Esophagus (tissue), 2 donors: ENCODE data around the gene ZC3H12A. TPM values are rescaled to one million over a fixed set of nuclear protein-coding genes. Genes with fewer than 3 reads are reported as not detected.
A peak's percentile ranks its signal among the peaks of the same experiment; 100 is the strongest.
"Not testable (repeated sequence)": the region's sequence is repeated elsewhere in the genome, so short reads cannot be mapped to it uniquely, and the experiment has no call there.

ENCODE experiments used
- H3K27ac ChIP-seq, 2 donors: one replicate each; pipeline ENCODE4 v1.5.1; 2013; ENCODE audit warnings: low read depth in 2 of 2, mild to moderate bottlenecking in 2 of 2, inconsistent platforms in 1 of 2, low read length in 1 of 2, moderate library complexity in 1 of 2
- H3K27me3 ChIP-seq, 2 donors: one replicate each; pipeline ENCODE4 v1.6.1; 2013; ENCODE audit warnings: low read length in 2 of 2, control low read depth in 1 of 2, mild to moderate bottlenecking in 1 of 2; ENCODE audit not compliant: insufficient read depth in 2 of 2, control insufficient read depth in 1 of 2
- H3K36me3 ChIP-seq, 2 donors: one replicate each; pipeline ENCODE4 v1.6.1; 2013; ENCODE audit warnings: low read length in 1 of 2; ENCODE audit not compliant: control insufficient read depth in 2 of 2, insufficient read depth in 2 of 2
- H3K4me1 ChIP-seq, 2 donors: one replicate each; pipeline ENCODE4 v1.6.1; 2013; ENCODE audit warnings: low read length in 1 of 2; ENCODE audit not compliant: control insufficient read depth in 2 of 2, insufficient read depth in 2 of 2
- H3K4me3 ChIP-seq, 2 donors: one replicate each; pipeline ENCODE4 v1.5.1; 2013; ENCODE audit warnings: low read length in 2 of 2, mild to moderate bottlenecking in 2 of 2, low read depth in 1 of 2, moderate library complexity in 1 of 2
- H3K9me3 ChIP-seq, 2 donors: one replicate each; pipeline ENCODE4 v1.6.1; 2013; ENCODE audit warnings: mild to moderate bottlenecking in 2 of 2, low read depth in 1 of 2, low read length in 1 of 2, moderate library complexity in 1 of 2; ENCODE audit not compliant: control insufficient read depth in 2 of 2, insufficient read depth in 1 of 2
- WGBS, 2 donors: extraction: QIAGEN DNeasy Blood & Tissue Kit; methylation state at CpG; one replicate each; pipeline ENCODE4 v1.1.7; 2013; 5-methylcytosine and 5-hydroxymethylcytosine counted together
- polyA plus RNA-seq, 2 donors: library from polyadenylated mRNA; stranded (reverse); fragments of 200-250 nt; gene quantifications; one replicate each; pipeline ENCODE4 v1.2.3, GENCODE V29; 2013
- donor health status: healthy with polysubstance abuse.
- donor health status: Bipolar disorder and iron deficiency.

ZC3H12A gene
- polyA plus RNA-seq, 2 donors, result 17.6 to 25.3 TPM

DNA sequence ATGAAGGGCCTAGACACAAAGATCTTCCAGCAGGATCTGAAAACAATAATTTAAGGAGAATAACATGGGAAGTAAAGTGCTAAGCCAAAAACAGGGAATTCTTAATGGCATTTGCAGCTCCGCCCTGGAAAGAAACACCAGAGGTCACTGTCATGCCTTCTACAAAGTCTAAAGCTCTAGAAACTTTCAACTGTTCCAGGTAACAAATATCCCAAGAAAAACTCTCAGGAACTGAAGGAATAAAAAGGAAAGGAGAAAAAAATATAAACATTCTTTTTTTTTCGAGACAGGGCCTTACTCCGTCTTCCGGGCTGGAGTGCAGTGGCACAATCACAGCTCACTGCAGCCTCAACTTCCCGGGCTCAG is 13.2 kb downstream of the ZC3H12A start:
- no peaks in the 10 kb centered on the region for H3K9me3 ChIP-seq
- 83 to 85% methylated on average over 5 of the region's 5 CpGs for WGBS, 2 donors
- H3K27ac ChIP-seq, result peak overlapping the region in 1 of 2 donors; percentile 87
- peaks cover 4 to 13% of the 10 kb centered on the region in 2 donors for H3K4me1 ChIP-seq
- no peak overlapping the region for H3K4me3 ChIP-seq
- no peaks in the 10 kb centered on the region for H3K27me3 ChIP-seq
- H3K36me3 ChIP-seq, result peaks cover 11 to 22% of the 10 kb centered on the region in 2 donors

- no peaks in the 10 kb centered on the region for H3K27me3 ChIP-seq
- H3K4me1 ChIP-seq, result no peaks in the 10 kb centered on the region
- no peak overlapping the region for H3K27ac ChIP-seq
- 83 to 91% methylated on average over 2 of the region's 2 CpGs for WGBS, 2 donors
- no peaks in the 10 kb centered on the region for H3K9me3 ChIP-seq
- H3K4me3 ChIP-seq, result no peak overlapping the region
- peaks cover 8 to 11% of the 10 kb centered on the region in 2 donors for H3K36me3 ChIP-seq
Measured at GRCh38 chr1:37493336-37494098, 19.1 kb downstream of the ZC3H12A start.

- 72 to 77% methylated on average over 1 of the region's 1 CpG for WGBS, 2 donors
- Histone ChIP-seq H3K4me3 (no peak overlapping the region), H3K27me3 (no peaks in the 10 kb centered on the region), H3K27ac (no peak overlapping the region), H3K4me1 (no peaks in the 10 kb centered on the region), H3K9me3 (no peaks in the 10 kb centered on the region), H3K36me3 (peaks cover 7 to 9% of the 10 kb centered on the region in 2 donors)
Measured at GRCh38 chr1:37495875-37496274, 21.5 kb downstream of the ZC3H12A start.

DNA sequence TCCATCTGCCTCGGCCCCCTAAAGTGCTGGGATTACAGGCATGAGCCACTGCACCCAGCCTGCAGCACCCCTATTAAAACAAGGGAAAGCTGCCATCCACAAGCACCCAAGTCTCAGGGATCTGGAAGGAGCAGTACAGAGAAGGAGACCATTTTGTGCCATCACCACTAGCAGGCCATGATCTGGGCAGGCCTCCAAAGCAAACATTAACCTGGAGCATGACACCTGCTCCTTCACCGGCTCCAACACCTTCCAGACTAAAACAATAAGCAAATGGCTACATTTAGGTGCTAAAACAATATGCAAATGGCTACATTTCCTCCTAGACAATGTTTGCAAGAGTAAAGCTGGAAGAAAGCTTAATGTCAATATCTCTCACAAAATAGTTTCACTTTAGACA is 23.5 kb downstream of the ZC3H12A start:
- no peaks in the 10 kb centered on the region for H3K9me3 ChIP-seq
- H3K4me1 ChIP-seq, result no peaks in the 10 kb centered on the region
- H3K4me3 ChIP-seq, result no peak overlapping the region
- no peaks in the 10 kb centered on the region for H3K27me3 ChIP-seq
- H3K36me3 ChIP-seq, result peaks cover 6 to 8% of the 10 kb centered on the region in 2 donors
- WGBS, 2 donors, result 58 to 66% methylated on average over 2 of the region's 2 CpGs
- no peak overlapping the region for H3K27ac ChIP-seq

GRCh38 chr1:37498872-37499617 is 24.7 kb downstream of the ZC3H12A start:
- Histone ChIP-seq H3K27me3 (no peaks in the 10 kb centered on the region), H3K9me3 (no peaks in the 10 kb centered on the region), H3K27ac (peak overlapping the region in 1 of 2 donors; percentile 49), H3K36me3 (peaks cover 7 to 8% of the 10 kb centered on the region in 2 donors), H3K4me3 (no peak overlapping the region), H3K4me1 (no peaks in the 10 kb centered on the region)
- WGBS, 2 donors, result 69 to 70% methylated on average over 4 of the region's 4 CpGs

DNA sequence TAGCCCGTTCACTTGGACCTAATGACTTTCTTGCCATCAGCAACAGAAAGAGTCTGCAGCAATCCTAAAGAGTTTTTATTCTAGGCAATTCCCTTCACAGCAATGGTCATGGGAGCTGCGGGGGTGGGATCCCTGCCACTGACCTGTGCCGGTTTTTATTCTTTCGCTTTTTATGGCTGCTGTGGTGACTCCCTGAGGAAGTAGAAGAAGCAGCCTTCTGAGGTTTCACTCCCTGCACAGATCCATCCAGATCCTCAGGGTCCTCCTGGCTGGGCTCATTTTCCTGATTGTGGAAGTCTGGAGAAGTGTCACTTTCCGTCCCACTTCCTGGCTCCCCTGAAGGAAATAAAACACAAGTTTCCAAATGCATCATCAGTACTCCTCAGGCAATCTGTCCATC is 27.3 kb downstream of the ZC3H12A start:
- Histone ChIP-seq H3K36me3 (peaks cover 7 to 8% of the 10 kb centered on the region in 2 donors), H3K4me3 (no peak overlapping the region), H3K27ac (no peak overlapping the region), H3K4me1 (no peaks in the 10 kb centered on the region), H3K27me3 (no peaks in the 10 kb centered on the region), H3K9me3 (no peaks in the 10 kb centered on the region)
- 87 to 92% methylated on average over 5 of the region's 5 CpGs for WGBS, 2 donors

- Histone ChIP-seq H3K36me3 (peaks cover 7 to 8% of the 10 kb centered on the region in 2 donors), H3K9me3 (no peaks in the 10 kb centered on the region), H3K27me3 (no peaks in the 10 kb centered on the region), H3K4me3 (no peak overlapping the region), H3K4me1 (no peaks in the 10 kb centered on the region), H3K27ac (no peak overlapping the region)
Measured at GRCh38 chr1:37502104-37502503, 27.7 kb downstream of the ZC3H12A start.

DNA sequence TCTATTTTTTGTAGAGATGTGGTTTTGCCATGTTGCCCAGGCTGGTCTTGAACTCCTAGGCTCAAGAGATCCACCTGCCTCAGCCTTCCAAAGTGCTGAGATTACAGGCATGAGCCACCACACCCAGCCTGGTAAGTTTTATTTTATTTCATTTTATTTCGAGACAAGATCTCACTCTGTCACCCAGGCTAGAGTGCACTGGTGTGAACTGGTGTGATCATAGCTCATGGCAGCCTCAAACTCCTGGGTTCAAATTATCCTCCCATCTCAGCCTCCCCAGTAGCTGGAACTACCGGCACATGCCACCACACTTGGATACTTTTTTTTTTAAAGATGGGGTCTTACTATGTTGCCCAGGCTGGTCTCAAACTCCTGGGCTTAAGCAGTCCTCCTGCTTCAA is 28.4 kb downstream of the ZC3H12A start:
- H3K27me3 ChIP-seq, H3K36me3 ChIP-seq, H3K4me1 ChIP-seq, H3K4me3 ChIP-seq, H3K9me3 ChIP-seq, H3K27ac ChIP-seq: not testable (repeated sequence)
- WGBS, 2 donors, result 89 to 98% methylated on average over 2 of the region's 2 CpGs

GRCh38 chr1:37506740-37507139 is 32.4 kb downstream of the ZC3H12A start:
- Histone ChIP-seq H3K4me3 (no peak overlapping the region), H3K27ac (no peak overlapping the region), H3K36me3 (peaks cover 2 to 6% of the 10 kb centered on the region in 2 donors), H3K27me3 (no peaks in the 10 kb centered on the region), H3K9me3 (no peaks in the 10 kb centered on the region), H3K4me1 (no peaks in the 10 kb centered on the region)
- WGBS, 2 donors, result 86 to 91% methylated on average over 2 of the region's 2 CpGs
